T-helper 17 cell (primary cell): ENCODE data around the gene SORD. TPM values are rescaled to one million over a fixed set of nuclear protein-coding genes. Genes with fewer than 3 reads are reported as not detected.

Source experiments
- ATAC-seq: fragments of 150-1000 bp; cut with Tn5 transposase; 2 replicates; pipeline ENCODE4 v1.10.0; 2021; ENCODE audit warnings: mild to moderate bottlenecking, moderate library complexity
- DNase-seq, 3 donors: peaks; one replicate each; pipeline versions ENCODE4 v3.0.0 to v3.0.0-alpha.2; 2020 to 2021
- H3K9me3 ChIP-seq: one replicate; pipeline ENCODE4 v1.7.0; 2013; ENCODE audit warnings: low read length, mild to moderate bottlenecking; ENCODE audit not compliant: control insufficient read depth, poor library complexity, severe bottlenecking
- H3K27ac Mint-ChIP-seq: one replicate; pipeline ENCODE4 v1.8.0; 2022; ENCODE audit warnings: mild to moderate bottlenecking, moderate library complexity, mixed read lengths
- H3K27me3 Mint-ChIP-seq: one replicate; pipeline ENCODE4 v1.8.0; 2022; ENCODE audit warnings: mixed read lengths
- H3K36me3 Mint-ChIP-seq: one replicate; pipeline ENCODE4 v1.8.0; 2022; ENCODE audit warnings: low read depth, mixed read lengths
- H3K4me1 Mint-ChIP-seq: one replicate; pipeline ENCODE4 v1.8.0; 2022; ENCODE audit warnings: mild to moderate bottlenecking, mixed read lengths
- H3K4me3 Mint-ChIP-seq: one replicate; pipeline ENCODE4 v1.8.0; 2022; ENCODE audit warnings: mild to moderate bottlenecking, moderate library complexity, mixed read lengths
- total RNA-seq, 4 donors: library from RNA in 2 of 4; stranded (reverse) in 2 of 4; gene quantifications; one replicate each; pipeline ENCODE4 v1.2.3 and lab custom pipeline; 2022 to 2026

The SORD gene
- total RNA-seq, 2 donors from 2014 or later: 2.1 to 3.7 TPM

DNA sequence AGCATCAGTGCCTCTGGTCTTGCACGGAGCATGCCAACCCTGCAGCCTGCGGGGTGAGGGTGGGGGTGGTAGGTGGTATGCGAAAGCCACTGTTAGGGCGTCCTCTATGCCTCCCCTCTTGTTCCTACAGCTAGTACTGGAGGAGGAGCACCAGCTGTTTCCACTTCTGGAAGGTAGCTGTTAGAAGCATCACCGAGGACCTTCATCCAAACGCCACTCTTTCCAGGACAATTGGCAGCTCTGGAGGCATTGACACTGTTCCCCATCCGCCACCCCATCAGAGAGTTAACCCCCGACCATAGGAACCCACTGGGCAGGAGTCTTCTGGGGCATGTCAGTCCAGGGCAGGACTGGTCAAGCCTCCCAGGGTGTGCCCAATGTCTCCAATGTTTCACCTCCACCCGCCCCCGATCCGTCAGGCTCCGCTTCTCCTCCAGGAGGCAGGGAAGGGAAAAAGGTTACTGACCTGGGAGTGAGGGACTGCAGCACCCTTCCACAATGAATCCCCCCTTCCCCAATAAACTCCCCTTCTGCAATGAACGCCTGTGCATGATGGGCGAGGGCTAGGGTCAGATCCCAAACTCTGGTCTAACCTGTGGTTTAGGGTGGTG lies 90.5 kb downstream of the SORD start:
- H3K4me3 Mint-ChIP-seq: peak overlapping the region; percentile 81
- DNase-seq (no peak), ATAC-seq (no peak)
- H3K27me3 Mint-ChIP-seq: peaks cover 89% of the 10 kb centered on the region
- no peak overlapping the region for H3K27ac Mint-ChIP-seq
- H3K9me3 ChIP-seq: no peaks in the 10 kb centered on the region
- peaks cover 6% of the 10 kb centered on the region for H3K36me3 Mint-ChIP-seq
- peaks cover 39% of the 10 kb centered on the region for H3K4me1 Mint-ChIP-seq

- peak within 1 kb of the TSS; percentile 81 for H3K4me3 Mint-ChIP-seq
- H3K9me3 ChIP-seq: no peaks in the 10 kb centered on the region
- ATAC-seq (no peak), DNase-seq (no peak)
- H3K27me3 Mint-ChIP-seq: peaks cover 88% of the 10 kb centered on the region
- H3K4me1 Mint-ChIP-seq: peaks cover 39% of the 10 kb centered on the region
- H3K27ac Mint-ChIP-seq: no peak within 1 kb of the TSS
- peaks cover 6% of the 10 kb centered on the region for H3K36me3 Mint-ChIP-seq
Observed at GRCh38 chr15:45114076-45114750, 91.2 kb downstream of the SORD start, which contains the start of the genes DUOX2 and DUOXA2. TSS of gene DUOX2 (minus strand) at chr15:45114172. CDS start at chr15:45113411, 761 bp downstream. TSS of gene DUOXA2 (plus strand) at chr15:45114326. CDS start at chr15:45114606, 280 bp downstream.

DNA sequence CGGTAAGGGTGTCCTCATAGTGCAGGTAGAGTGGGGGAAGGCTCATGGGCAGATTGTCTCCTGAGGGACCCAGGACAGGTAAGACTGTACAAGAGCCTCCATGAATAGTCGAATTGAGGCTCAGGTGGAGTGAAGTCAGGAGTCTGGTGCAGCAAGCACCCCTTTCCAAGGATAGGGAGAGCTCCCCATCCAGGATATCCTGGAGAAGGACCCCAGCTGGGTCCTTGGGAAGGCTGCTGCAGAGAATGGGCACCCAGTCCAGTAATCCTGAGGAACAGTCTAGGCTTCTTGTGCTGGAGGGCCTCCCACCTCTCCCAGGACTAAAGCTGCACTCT lies 91.7 kb downstream of the SORD start:
- no peak for DNase-seq
- H3K9me3 ChIP-seq: no peaks in the 10 kb centered on the region
- ATAC-seq: no peak
- peaks cover 6% of the 10 kb centered on the region for H3K36me3 Mint-ChIP-seq
- peaks cover 39% of the 10 kb centered on the region for H3K4me1 Mint-ChIP-seq
- H3K27me3 Mint-ChIP-seq: peaks cover 88% of the 10 kb centered on the region
- H3K27ac Mint-ChIP-seq: no peak overlapping the region
- peak overlapping the region; percentile 73 for H3K4me3 Mint-ChIP-seq

DNA sequence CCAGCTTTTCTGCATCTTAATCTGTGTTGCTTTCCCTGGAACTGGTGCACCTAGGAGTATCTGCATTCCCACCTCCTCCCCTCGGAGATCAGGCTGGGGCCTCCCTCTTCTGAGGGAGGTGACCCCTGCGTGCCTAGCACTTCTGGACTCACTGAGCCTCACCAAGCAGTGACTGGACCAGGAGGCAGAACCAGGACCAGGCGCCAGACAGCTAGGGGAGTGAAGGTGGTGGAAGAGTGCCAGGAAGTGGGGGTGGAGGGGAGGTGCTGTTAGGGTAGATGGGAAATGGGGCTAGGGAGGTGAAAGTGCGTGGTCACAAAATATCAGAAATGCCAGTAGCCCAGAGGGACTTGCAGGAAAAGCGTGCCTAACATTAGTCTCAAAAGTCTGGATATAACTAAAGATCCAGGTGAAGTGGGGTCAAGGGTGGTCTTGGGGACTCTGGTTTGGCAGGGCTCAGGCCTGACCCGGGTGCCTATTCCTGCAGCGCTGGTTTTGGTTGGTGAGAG lies 92.4 kb downstream of the SORD start:
- Mint-ChIP-seq H3K27me3 (peaks cover 86% of the 10 kb centered on the region), H3K4me3 (no peak overlapping the region), H3K36me3 (peaks cover 8% of the 10 kb centered on the region), H3K4me1 (peaks cover 39% of the 10 kb centered on the region), H3K27ac (no peak overlapping the region)
- DNase-seq: no peak
- no peaks in the 10 kb centered on the region for H3K9me3 ChIP-seq
- ATAC-seq: no peak

GRCh38 chr15:45116006-45116481 lies 93.0 kb downstream of the SORD start:
- ATAC-seq (no peak), DNase-seq (no peak)
- peaks cover 39% of the 10 kb centered on the region for H3K4me1 Mint-ChIP-seq
- H3K27me3 Mint-ChIP-seq: peaks cover 87% of the 10 kb centered on the region
- H3K4me3 Mint-ChIP-seq: peak overlapping the region; percentile 60
- peaks cover 10% of the 10 kb centered on the region for H3K36me3 Mint-ChIP-seq
- H3K27ac Mint-ChIP-seq: no peak overlapping the region
- H3K9me3 ChIP-seq: no peaks in the 10 kb centered on the region

DNA sequence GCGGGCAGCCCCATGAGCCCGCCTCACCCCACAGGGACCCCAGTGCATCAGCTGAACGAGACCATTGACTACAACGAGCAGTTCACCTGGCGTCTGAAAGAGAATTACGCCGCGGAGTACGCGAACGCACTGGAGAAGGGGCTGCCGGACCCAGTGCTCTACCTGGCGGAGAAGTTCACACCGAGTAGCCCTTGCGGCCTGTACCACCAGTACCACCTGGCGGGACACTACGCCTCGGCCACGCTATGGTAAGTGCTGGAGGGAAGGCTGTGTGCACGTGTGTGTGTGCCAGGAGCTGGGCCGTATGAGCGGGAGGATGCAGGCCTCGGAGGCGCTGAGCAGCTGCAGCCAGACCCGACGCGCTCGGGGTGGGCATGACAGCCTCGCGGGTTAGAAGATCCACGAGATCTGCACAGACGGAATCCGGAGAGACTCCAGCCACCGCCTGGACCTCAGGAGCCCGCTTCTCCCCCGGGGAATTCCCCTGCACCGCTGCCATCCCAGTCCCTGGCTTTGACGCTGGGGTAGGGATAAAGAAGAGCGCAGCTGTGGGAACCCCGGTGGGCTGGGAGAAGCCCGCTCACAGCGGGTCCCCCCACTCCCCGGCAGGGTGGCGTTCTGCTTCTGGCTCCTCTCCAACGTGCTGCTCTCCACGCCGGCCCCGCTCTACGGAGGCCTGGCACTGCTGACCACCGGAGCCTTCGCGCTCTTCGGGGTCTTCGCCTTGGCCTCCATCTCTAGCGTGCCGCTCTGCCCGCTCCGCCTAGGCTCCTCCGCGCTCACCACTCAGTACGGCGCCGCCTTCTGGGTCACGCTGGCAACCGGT lies 93.7 kb downstream of the SORD start:
- no peak for ATAC-seq
- H3K4me3 Mint-ChIP-seq: peak overlapping the region; percentile 68
- peaks cover 90% of the 10 kb centered on the region for H3K27me3 Mint-ChIP-seq
- H3K27ac Mint-ChIP-seq: no peak overlapping the region
- DNase-seq: no peak
- no peaks in the 10 kb centered on the region for H3K9me3 ChIP-seq
- H3K36me3 Mint-ChIP-seq: peaks cover 11% of the 10 kb centered on the region
- H3K4me1 Mint-ChIP-seq: peaks cover 39% of the 10 kb centered on the region

- peaks cover 87% of the 10 kb centered on the region for H3K27me3 Mint-ChIP-seq
- H3K27ac Mint-ChIP-seq: no peak overlapping the region
- ATAC-seq (peak; percentile 16), DNase-seq (no peak)
- peak overlapping the region; percentile 86 for H3K4me3 Mint-ChIP-seq
- H3K9me3 ChIP-seq: no peaks in the 10 kb centered on the region
- H3K4me1 Mint-ChIP-seq: peaks cover 34% of the 10 kb centered on the region
- peaks cover 13% of the 10 kb centered on the region for H3K36me3 Mint-ChIP-seq
Observed at GRCh38 chr15:45117308-45118130, 94.5 kb downstream of the SORD start.

DNA sequence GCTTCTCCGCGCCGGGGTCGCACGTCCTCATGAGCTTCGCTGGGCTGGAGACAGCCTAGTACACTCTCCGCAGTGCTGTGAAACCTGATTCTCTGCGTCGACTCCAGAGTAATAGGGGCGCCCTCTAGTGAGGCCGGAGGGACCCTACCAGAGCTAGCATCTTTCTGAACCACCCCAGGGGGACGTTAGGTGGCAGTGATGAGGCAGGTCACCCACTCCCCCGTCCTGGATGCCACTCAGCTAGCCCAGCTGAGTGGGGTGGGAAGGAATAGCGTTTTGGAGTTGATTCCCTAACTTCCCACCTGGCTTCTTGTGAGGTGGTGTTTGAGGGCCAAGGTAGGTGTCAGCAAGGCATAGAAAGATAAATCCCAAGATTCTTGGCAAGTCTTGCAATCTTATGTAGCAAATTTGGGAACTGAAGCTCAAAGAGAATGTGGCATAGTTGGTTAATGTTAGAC lies 95.2 kb downstream of the SORD start:
- Mint-ChIP-seq H3K36me3 (peaks cover 13% of the 10 kb centered on the region), H3K27me3 (peaks cover 87% of the 10 kb centered on the region), H3K27ac (peak overlapping the region; percentile 43), H3K4me1 (peaks cover 32% of the 10 kb centered on the region), H3K4me3 (peak overlapping the region; percentile 86)
- ATAC-seq (peak; percentile 99), DNase-seq (peak; percentile 57 to 76 (median 65))
- no peaks in the 10 kb centered on the region for H3K9me3 ChIP-seq

- ATAC-seq (no peak), DNase-seq (no peak)
- no peak overlapping the region for H3K4me3 Mint-ChIP-seq
- H3K36me3 Mint-ChIP-seq: peaks cover 10% of the 10 kb centered on the region
- peaks cover 26% of the 10 kb centered on the region for H3K4me1 Mint-ChIP-seq
- H3K27ac Mint-ChIP-seq: no peak overlapping the region
- H3K27me3 Mint-ChIP-seq: peaks cover 87% of the 10 kb centered on the region
- H3K9me3 ChIP-seq: no peaks in the 10 kb centered on the region
Observed at GRCh38 chr15:45118996-45119395, 96.0 kb downstream of the SORD start.

DNA sequence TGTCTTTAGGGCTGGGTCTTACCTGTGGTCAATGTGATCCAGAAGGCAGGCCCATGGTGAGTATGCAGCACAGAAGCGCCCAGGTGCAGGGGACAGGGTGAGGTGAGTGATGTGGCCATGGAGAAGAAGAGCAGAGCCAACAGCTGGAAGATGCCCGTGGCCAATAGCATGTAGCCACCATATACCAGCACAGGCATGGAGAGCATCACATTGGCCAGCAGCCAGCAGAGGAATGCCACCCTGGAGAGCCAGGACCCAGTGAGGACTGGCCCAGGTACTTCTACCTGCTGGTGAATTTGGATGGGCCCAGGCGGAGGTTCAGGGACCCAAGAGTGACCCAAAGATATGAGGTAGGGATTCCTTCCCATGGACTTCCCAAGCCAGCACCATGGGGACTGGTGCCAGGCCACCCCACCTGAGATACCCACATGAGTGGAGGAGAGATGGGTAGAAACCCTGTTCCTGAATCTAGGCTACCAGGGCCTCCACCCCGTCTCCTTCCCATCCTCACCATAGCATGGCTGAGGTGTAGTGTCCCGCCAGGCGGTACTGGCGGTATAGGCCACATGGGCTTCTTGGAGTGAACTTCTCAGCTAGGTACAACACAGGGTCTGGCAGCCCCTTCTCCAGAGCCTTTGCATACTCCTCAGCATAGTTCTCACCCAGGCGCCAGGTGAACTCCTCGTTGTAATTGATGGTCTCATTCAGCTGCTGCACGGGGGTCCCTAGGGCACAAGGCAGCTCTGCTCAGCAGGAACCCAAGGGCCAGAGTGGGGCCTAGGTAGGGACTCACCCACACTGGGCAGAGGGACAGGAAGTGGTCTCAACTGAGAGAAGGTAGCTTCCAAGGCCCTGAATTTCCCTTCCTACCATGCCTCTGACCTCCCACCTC lies 97.3 kb downstream of the SORD start:
- no peak for ATAC-seq
- H3K9me3 ChIP-seq: no peaks in the 10 kb centered on the region
- H3K27ac Mint-ChIP-seq: no peak overlapping the region
- H3K4me1 Mint-ChIP-seq: peaks cover 18% of the 10 kb centered on the region
- H3K27me3 Mint-ChIP-seq: peaks cover 84% of the 10 kb centered on the region
- no peak overlapping the region for H3K4me3 Mint-ChIP-seq
- H3K36me3 Mint-ChIP-seq: peaks cover 12% of the 10 kb centered on the region
- DNase-seq: no peak

- Mint-ChIP-seq H3K36me3 (peaks cover 18% of the 10 kb centered on the region), H3K27me3 (peaks cover 84% of the 10 kb centered on the region), H3K27ac (no peak overlapping the region), H3K4me3 (no peak overlapping the region), H3K4me1 (peaks cover 18% of the 10 kb centered on the region)
- H3K9me3 ChIP-seq: no peaks in the 10 kb centered on the region
- no peak for ATAC-seq
- no peak for DNase-seq
Observed at GRCh38 chr15:45121020-45121419, 98.0 kb downstream of the SORD start.
